Body of pancreas (tissue), 4 donors: ENCODE measurements around the gene ZNF816.

Experiments
- POLR2A ChIP-seq, 3 donors: fragments of 450-650 bp; IDR thresholded peaks; one replicate each; pipeline ENCODE4 v1.6.1; 2016; ENCODE audit warnings: antibody characterized with exemption in 3 of 3, mild to moderate bottlenecking in 2 of 3
- TF ChIP-seq, protein P1 (sequence below), 7 experiments: fragments of 450-650 bp in 4 of 7; fragments of 200-600 bp in 3 of 7; sonication (generic) in 3 of 7; IDR thresholded peaks; one replicate each; pipeline ENCODE4 v1.5.1; 2016 to 2019; ENCODE audit warnings: antibody characterized with exemption in 7 of 7

DNA sequence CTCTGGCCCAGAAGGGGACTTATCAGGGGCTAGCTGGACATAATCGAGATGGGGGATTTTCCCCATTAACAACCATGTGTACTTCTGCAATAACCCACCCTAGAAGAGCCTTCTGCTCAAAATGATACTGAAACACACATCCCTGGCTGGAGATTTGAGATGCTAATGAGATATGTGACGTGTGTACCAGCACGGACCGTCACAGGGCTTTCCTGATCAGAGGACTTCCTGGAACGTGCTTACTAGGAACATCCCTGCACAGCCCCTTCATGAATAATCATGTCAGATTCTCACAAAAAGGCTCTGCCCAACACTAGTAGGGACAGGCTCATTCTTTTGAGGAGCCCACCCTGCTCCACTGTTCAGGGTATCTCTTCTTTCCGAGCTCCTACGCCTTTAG lies 44.5 kb upstream of the ZNF816 start:
- TF ChIP-seq POLR2A (IDR thresholded peaks at IDR 0.05) = no peak
- TF ChIP-seq, protein P1, sequence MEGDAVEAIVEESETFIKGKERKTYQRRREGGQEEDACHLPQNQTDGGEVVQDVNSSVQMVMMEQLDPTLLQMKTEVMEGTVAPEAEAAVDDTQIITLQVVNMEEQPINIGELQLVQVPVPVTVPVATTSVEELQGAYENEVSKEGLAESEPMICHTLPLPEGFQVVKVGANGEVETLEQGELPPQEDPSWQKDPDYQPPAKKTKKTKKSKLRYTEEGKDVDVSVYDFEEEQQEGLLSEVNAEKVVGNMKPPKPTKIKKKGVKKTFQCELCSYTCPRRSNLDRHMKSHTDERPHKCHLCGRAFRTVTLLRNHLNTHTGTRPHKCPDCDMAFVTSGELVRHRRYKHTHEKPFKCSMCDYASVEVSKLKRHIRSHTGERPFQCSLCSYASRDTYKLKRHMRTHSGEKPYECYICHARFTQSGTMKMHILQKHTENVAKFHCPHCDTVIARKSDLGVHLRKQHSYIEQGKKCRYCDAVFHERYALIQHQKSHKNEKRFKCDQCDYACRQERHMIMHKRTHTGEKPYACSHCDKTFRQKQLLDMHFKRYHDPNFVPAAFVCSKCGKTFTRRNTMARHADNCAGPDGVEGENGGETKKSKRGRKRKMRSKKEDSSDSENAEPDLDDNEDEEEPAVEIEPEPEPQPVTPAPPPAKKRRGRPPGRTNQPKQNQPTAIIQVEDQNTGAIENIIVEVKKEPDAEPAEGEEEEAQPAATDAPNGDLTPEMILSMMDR (IDR thresholded peaks at IDR 0.05) = no peak
